ENCODE results near the gene KLC3.

GRCh38 chr19:45304141-45304926, 36.2 kb upstream of the KLC3 start:
- TF ChIP-seq CTCF (IDR thresholded peaks at IDR 0.05; ENCODE audit: insufficient read depth, low read length, poor library complexity, severe bottlenecking) (no peak), EZH2phosphoT487 (conservative IDR thresholded peaks at IDR 0.05; ENCODE audit: low read length) (no peak)
